HL-60 (cell line): ENCODE data around the gene INTS1.

ENCODE experiments used
- CTCF ChIP-seq: IDR thresholded peaks from one replicate; pipeline ENCODE4 v1.5.1; 2011; ENCODE audit warnings: low read length, control low read depth, inconsistent platforms; ENCODE audit not compliant: insufficient read depth
- GABPA ChIP-seq: IDR thresholded peaks from 2 replicates; pipeline ENCODE4 v1.6.1; 2012; ENCODE audit warnings: low read depth
- POLR2AphosphoS5 ChIP-seq: IDR thresholded peaks from 2 replicates; pipeline ENCODE4 v1.6.1; 2012; ENCODE audit warnings: low read depth

- TF ChIP-seq POLR2AphosphoS5: no peak
- TF ChIP-seq CTCF: no peak
- no peak for TF ChIP-seq GABPA
Measured at GRCh38 chr7:1441615-1442354, 62.4 kb downstream of the INTS1 start.
